A549 treated with GW870086 at 1 μM for 4 hours (cell line): Measurements from ENCODE around the gene TSPO. TPM values are rescaled to one million over a fixed set of nuclear protein-coding genes. Genes with fewer than 3 reads are reported as not detected.

ENCODE experiments used
- total RNA-seq: library from RNA; stranded (reverse); fragments of 200-300 nt; extraction: Qiagen RNA extraction; gene quantifications from 5 replicates; pipeline ENCODE4 v1.2.3, GENCODE V29; 2022; ENCODE audit warnings: low read depth

Gene TSPO
- 168 to 233 TPM (median 228 TPM) in 5 replicates for total RNA-seq

DNA sequence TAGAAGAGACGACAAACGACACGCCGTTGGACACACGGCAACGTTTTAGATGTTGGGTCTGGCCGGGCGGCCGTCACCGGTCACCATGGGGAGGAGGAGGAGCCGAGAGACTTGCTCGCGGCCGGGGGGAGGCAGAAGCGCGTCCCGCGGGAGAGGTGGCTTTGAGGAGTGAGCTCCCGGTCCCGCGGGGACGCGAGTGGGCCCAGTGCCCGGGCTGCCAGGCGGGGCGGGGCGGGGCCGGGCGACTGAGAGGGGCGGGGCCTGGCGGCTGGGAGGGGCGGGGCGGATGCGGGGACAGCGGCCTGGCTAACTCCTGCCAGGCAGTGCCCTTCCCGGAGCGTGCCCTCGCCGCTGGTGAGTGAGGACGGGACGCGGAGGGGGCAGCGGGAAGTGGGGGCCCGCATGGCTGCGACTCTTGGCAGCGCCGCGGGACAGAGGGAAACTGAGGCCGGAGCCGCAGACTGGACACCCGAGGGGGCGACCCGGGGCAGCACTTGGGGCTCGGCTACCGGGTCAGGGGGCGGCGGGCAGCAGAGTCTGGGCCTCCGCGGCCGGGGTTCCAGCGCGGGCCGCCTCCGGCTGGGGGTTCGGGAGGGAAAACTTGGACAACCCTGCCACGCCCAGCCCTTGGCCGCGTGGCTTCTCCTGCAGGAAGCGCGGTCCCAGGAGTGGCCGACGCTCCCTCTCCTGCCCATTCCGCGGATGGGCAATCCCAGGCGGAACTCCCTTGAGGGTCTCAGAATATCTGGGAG lies at the start of gene TSPO:
Gene TSPO, plus strand, starts transcription at position 309 of the 752 bp plus-strand sequence. CDS start 7,680 bp downstream, outside the sequence.

DNA sequence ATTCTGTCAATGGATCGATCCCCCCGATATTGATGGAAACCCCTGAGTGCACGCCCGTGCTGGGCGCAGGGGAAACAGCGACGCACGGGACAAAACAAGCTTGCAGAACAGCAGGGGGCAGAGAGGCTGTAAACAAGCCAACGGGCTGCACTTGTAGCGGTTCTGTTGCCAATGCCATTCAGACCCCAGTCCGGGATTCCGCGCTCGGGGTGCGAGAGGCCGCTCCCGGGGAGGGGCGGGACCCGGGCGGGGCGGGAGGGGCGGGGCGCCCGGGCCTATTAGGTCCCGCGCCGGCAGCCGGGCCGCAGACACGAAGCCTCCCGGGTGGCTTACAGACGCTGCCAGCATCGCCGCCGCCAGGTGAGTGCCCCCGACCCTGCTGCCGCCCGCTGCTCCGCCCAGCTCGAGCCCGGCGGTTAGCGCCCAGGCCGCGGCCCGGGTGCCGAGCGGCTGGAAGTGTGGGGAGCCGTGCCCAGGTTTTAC lies 40.9 kb upstream of the TSPO start, which contains the start of gene BIK:
Gene BIK, plus strand, starts transcription at position 307 of the 483 bp plus-strand sequence. CDS start 13,273 bp downstream, outside the sequence.

DNA sequence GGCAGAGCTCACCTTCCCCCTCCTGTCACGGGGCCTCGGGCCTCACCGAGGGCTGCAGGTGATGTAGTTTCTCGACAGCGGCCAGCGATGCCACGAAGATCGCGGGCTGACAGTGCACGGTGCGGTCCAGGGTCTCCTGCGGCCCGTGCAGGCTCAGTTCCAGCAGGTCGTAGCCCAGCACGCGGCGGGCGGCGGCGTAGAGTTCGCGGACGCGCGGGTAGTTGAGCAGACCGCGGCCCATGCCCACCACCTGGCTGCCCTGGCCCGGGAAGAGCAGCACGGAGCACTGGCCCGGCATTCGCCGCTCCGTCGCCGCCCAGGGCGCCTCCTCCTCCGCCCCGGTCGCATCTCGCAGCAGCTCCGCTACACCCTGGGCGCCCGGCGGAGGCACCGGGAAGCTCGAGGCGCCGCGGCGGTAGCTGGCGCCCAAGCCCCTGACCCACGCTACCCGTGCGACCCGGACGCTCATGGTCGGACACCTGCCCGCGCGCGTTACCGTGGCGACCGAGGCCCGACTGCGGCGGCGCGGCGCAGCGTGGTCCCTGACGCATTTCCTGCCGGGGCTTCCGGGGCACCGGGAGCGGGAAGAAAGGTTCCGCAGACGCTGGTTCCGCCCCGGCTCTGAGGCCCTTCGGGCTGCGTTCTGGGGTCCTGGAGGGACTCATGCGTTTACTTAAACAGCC lies 8.3 kb upstream of the TSPO start, which contains the start of gene MCAT:
Gene MCAT, minus strand, starts transcription at position 519 of the 683 bp plus-strand sequence. Its CDS starts 50 bp downstream, at position 469.

DNA sequence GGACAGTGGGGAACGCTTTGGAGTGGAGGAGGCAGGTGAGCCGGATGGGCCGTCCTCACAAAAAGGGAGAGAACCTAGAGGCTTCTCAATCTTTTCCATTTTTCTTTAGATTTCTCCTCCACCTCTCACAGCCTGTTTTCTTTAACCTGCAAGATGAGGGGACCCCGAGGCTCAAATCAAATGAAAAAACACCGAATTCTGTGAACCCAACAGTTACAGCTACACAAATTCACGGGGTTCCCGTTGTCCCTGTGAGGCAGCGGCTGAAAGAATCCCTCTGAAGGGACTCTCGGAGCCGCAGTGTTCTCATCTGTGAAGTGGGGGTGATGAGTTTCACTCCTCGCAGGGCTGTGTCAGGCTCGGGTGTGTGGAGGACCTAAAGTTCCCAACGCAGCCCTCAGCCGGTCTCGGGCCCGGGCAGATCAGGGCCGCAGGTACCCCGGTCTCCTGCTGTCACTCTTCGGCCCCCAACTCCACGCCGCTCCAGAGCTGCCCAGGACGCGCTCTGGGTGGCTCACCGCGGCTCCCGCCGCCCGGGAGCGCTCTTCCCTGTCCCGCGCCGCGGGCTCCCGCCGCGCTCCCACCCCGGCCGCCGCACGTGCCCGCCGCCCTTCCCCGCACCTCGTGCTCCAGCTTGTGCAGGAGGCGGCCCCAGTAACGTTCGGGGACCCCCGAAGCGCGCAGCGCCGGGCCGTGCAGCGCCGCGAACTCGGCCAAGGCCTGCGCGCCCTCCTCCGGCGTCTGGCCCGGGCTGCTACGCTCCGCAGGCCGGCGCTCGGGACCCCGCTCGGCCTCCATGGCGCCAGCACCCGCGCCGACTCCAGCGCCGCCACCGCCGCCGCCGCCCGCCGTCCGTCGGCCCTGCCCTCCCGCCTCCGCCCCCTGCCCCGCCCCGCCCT lies 35.2 kb downstream of the TSPO start, which contains the start of gene TTLL12:
Gene TTLL12, minus strand, starts transcription at position 863 of the 899 bp plus-strand sequence. Its CDS starts 65 bp downstream, at position 798.

Other genes with a start within 250 kb of the TSPO start
- 114 to 142 TPM (median 135 TPM) in 5 replicates for gene PACSIN2, start 136.4 kb upstream of the TSPO start, total RNA-seq
- gene TTLL1, start 62.2 kb upstream of the TSPO start, total RNA-seq: 1.9 to 2.6 TPM (median 2.4 TPM) in 5 replicates
- 1.4 to 2.0 TPM (median 1.5 TPM) in 5 replicates for gene BIK, start 40.8 kb upstream of the TSPO start, total RNA-seq
- 15.9 to 27.7 TPM (median 23.7 TPM) in 5 replicates for gene MCAT, start 8.2 kb upstream of the TSPO start, total RNA-seq
- gene TTLL12, start 35.6 kb downstream of the TSPO start, total RNA-seq: 17.5 to 23.5 TPM (median 21.4 TPM) in 5 replicates
- 0.08 to 0.31 TPM (median 0.13 TPM) in 5 replicates for gene SCUBE1, start 191.8 kb downstream of the TSPO start, total RNA-seq